ENCODE data around the gene SLC6A15. TPM values are rescaled to one million over a fixed set of nuclear protein-coding genes. Genes with fewer than 3 reads are reported as not detected.

Gene SLC6A15
- total and polyA plus RNA-seq, 12 donors: not detected

- Histone ChIP-seq H3K4me3 (no peak overlapping the region), H3K4me1 (no peaks in the 10 kb centered on the region), H3K27me3 (peaks cover 0 to 7% (median 0%) of the 10 kb centered on the region in 7 donors), H3K9me3 (no peaks in the 10 kb centered on the region), H3K27ac (no peak overlapping the region), H3K36me3 (no peaks in the 10 kb centered on the region)
- TF ChIP-seq CTCF (IDR thresholded peaks at IDR 0.05): no peak
- intact Hi-C loops (cut with DNase I): loop anchor here in 1 of 10 donors (10.0 kb wide), 1 partner anchor 104 kb away; no protein-coding TSS in a partner anchor
- 62 to 69% methylated on average over 5 of the region's 5 CpGs for whole genome bisulfite sequencing, 2 donors
- DNase-seq (no peak), ATAC-seq (no peak)
Observed at GRCh38 chr12:84891106-84891838, 21.3 kb downstream of the SLC6A15 start.

- H3K4me3 ChIP-seq: no peak overlapping the region
- H3K27me3 ChIP-seq: peaks cover 0 to 7% (median 0%) of the 10 kb centered on the region in 7 donors
- intact Hi-C loops (cut with DNase I): loop anchor here in 1 of 10 donors (10.0 kb wide), 1 partner anchor 105 kb away; no protein-coding TSS in a partner anchor
- no peak overlapping the region for H3K27ac ChIP-seq
- ATAC-seq: no peak
- TF ChIP-seq CTCF (IDR thresholded peaks at IDR 0.05): no peak
- no peaks in the 10 kb centered on the region for H3K36me3 ChIP-seq
- H3K4me1 ChIP-seq: no peaks in the 10 kb centered on the region
- DNase-seq: no peak
- no peaks in the 10 kb centered on the region for H3K9me3 ChIP-seq
- WGBS, 2 donors: 67 to 82% methylated on average over 2 of the region's 2 CpGs
Observed at GRCh38 chr12:84889818-84890217, 22.8 kb downstream of the SLC6A15 start.

GRCh38 chr12:84888861-84889260 is 23.7 kb downstream of the SLC6A15 start:
- Histone ChIP-seq H3K4me3 (no peak overlapping the region), H3K4me1 (no peaks in the 10 kb centered on the region), H3K36me3 (no peaks in the 10 kb centered on the region), H3K9me3 (no peaks in the 10 kb centered on the region), H3K27ac (no peak overlapping the region), H3K27me3 (peaks cover 0 to 7% (median 0%) of the 10 kb centered on the region in 7 donors)
- DNase-seq (no peak), ATAC-seq (no peak)
- no peak for TF ChIP-seq CTCF (IDR thresholded peaks at IDR 0.05)
- intact Hi-C loops (cut with DNase I): no loop called here
- WGBS, 2 donors: 87 to 91% methylated on average over 5 of the region's 5 CpGs

- Histone ChIP-seq H3K9me3 (no peaks in the 10 kb centered on the region), H3K4me3 (no peak overlapping the region), H3K27me3 (peaks cover 0 to 12% (median 0%) of the 10 kb centered on the region in 7 donors), H3K4me1 (no peaks in the 10 kb centered on the region), H3K36me3 (no peaks in the 10 kb centered on the region), H3K27ac (no peak overlapping the region)
- TF ChIP-seq CTCF (IDR thresholded peaks at IDR 0.05): no peak
- WGBS, 2 donors: 51 to 55% methylated on average over 2 of the region's 2 CpGs
- ATAC-seq (no peak), DNase-seq (no peak)
- intact Hi-C loops (cut with DNase I): loop anchor here in 7 of 10 donors (2.0 to 10.0 kb wide), 5 partner anchors 150 to 1047 kb away; partner anchors contain the start of genes LRRIQ1 (in 1 of the 7) and TSPAN19 (in 1 of the 7)
Observed at GRCh38 chr12:84877340-84877739, 35.3 kb downstream of the SLC6A15 start.
